ENCODE data around the gene PPP2R5C.

DNA sequence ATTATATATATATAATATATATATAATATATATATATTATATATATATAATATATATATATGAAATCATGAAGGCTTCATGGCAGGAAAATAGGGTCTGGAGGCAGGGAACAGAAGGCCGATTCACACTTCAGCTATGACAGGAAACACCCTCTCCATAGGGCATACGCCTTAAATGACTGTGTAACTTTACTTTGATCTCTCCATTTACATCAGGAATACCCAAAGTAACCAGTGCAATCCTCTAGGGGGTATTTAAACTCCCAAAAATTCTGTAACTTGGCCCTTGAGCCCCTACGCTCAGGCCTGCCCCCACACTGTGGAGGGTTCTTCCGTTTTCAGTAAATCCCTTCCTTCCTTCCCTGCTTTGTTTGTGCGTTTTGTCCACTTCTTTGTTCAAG, 40.4 kb upstream of the PPP2R5C start:
- TF ChIP-seq POLR2A (IDR thresholded peaks at IDR 0.05) = no peak
- TF ChIP-seq, protein P1, sequence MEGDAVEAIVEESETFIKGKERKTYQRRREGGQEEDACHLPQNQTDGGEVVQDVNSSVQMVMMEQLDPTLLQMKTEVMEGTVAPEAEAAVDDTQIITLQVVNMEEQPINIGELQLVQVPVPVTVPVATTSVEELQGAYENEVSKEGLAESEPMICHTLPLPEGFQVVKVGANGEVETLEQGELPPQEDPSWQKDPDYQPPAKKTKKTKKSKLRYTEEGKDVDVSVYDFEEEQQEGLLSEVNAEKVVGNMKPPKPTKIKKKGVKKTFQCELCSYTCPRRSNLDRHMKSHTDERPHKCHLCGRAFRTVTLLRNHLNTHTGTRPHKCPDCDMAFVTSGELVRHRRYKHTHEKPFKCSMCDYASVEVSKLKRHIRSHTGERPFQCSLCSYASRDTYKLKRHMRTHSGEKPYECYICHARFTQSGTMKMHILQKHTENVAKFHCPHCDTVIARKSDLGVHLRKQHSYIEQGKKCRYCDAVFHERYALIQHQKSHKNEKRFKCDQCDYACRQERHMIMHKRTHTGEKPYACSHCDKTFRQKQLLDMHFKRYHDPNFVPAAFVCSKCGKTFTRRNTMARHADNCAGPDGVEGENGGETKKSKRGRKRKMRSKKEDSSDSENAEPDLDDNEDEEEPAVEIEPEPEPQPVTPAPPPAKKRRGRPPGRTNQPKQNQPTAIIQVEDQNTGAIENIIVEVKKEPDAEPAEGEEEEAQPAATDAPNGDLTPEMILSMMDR (IDR thresholded peaks at IDR 0.05) = no peak

Measured in uterus (tissue), 2 donors.